ENCODE results near the gene AMN. TPM values are rescaled to one million over a fixed set of nuclear protein-coding genes. Genes with fewer than 3 reads are reported as not detected.

Gene AMN
- polyA plus RNA-seq, 1 donor from 2014 or later, result 0.15 TPM

DNA sequence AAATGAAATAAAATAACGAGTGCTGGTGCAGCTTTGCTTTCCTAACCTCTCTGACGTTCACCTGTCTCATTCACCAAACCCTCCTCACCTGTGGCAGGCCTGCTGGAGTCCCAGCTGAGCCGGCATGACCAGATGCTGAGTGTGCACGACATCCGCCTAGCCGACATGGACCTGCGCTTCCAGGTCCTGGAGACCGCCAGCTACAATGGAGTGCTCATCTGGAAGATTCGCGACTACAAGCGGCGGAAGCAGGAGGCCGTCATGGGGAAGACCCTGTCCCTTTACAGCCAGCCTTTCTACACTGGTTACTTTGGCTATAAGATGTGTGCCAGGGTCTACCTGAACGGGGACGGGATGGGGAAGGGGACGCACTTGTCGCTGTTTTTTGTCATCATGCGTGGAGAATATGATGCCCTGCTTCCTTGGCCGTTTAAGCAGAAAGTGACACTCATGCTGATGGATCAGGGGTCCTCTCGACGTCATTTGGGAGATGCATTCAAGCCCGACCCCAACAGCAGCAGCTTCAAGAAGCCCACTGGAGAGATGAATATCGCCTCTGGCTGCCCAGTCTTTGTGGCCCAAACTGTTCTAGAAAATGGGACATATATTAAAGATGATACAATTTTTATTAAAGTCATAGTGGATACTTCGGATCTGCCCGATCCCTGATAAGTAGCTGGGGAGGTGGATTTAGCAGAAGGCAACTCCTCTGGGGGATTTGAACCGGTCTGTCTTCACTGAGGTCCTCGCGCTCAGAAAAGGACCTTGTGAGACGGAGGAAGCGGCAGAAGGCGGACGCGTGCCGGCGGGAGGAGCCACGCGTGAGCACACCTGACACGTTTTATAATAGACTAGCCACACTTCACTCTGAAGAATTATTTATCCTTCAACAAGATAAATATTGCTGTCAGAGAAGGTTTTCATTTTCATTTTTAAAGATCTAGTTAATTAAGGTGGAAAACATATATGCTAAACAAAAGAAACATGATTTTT lies 17.1 kb upstream of the AMN start:
- Histone ChIP-seq H2AFZ (ENCODE audit: low read depth, low read length) (no peak overlapping the region), H3F3A (ENCODE audit: insufficient read depth, low read length, poor library complexity, severe bottlenecking) (no peaks in the 10 kb centered on the region), H4K20me1 (ENCODE audit: insufficient read depth) (no peaks in the 10 kb centered on the region), H3K36me3 (ENCODE audit: insufficient read depth, low read length) (peaks cover 7% of the 10 kb centered on the region), H3K27me3 (ENCODE audit: insufficient read depth, low read depth, low read length) (no peaks in the 10 kb centered on the region), H3K9me3 (ENCODE audit: low read length) (no peaks in the 10 kb centered on the region), H3K79me2 (replicated peaks; ENCODE audit: insufficient read depth, low read length) (no peaks in the 10 kb centered on the region), H3K9me2 (ENCODE audit: insufficient read depth, low read length) (no peaks in the 10 kb centered on the region), H3K4me2 (ENCODE audit: low read length) (no peak overlapping the region), H3K27ac (ENCODE audit: low read length) (no peak overlapping the region), H3K9ac (ENCODE audit: low read length) (no peak overlapping the region), H3K4me3 (ENCODE audit: low read length) (no peak overlapping the region)
- TF ChIP-seq RAD21 (conservative IDR thresholded peaks at IDR 0.05), result no peak
- no peak for TF ChIP-seq POLR2AphosphoS5 (IDR thresholded peaks at IDR 0.05)
- TF ChIP-seq SMC3 (conservative IDR thresholded peaks at IDR 0.05; ENCODE audit: poor library complexity), result no peak
- TF ChIP-seq TAF1 (IDR thresholded peaks at IDR 0.05; ENCODE audit: low read depth), result no peak
- TF ChIP-seq, protein P1, sequence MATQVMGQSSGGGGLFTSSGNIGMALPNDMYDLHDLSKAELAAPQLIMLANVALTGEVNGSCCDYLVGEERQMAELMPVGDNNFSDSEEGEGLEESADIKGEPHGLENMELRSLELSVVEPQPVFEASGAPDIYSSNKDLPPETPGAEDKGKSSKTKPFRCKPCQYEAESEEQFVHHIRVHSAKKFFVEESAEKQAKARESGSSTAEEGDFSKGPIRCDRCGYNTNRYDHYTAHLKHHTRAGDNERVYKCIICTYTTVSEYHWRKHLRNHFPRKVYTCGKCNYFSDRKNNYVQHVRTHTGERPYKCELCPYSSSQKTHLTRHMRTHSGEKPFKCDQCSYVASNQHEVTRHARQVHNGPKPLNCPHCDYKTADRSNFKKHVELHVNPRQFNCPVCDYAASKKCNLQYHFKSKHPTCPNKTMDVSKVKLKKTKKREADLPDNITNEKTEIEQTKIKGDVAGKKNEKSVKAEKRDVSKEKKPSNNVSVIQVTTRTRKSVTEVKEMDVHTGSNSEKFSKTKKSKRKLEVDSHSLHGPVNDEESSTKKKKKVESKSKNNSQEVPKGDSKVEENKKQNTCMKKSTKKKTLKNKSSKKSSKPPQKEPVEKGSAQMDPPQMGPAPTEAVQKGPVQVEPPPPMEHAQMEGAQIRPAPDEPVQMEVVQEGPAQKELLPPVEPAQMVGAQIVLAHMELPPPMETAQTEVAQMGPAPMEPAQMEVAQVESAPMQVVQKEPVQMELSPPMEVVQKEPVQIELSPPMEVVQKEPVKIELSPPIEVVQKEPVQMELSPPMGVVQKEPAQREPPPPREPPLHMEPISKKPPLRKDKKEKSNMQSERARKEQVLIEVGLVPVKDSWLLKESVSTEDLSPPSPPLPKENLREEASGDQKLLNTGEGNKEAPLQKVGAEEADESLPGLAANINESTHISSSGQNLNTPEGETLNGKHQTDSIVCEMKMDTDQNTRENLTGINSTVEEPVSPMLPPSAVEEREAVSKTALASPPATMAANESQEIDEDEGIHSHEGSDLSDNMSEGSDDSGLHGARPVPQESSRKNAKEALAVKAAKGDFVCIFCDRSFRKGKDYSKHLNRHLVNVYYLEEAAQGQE (IDR thresholded peaks at IDR 0.05; ENCODE audit: borderline replicate concordance), result no peak
- TF ChIP-seq EP300 (conservative IDR thresholded peaks at IDR 0.05; ENCODE audit: poor library complexity, severe bottlenecking), result no peak
- TF ChIP-seq, protein P2, sequence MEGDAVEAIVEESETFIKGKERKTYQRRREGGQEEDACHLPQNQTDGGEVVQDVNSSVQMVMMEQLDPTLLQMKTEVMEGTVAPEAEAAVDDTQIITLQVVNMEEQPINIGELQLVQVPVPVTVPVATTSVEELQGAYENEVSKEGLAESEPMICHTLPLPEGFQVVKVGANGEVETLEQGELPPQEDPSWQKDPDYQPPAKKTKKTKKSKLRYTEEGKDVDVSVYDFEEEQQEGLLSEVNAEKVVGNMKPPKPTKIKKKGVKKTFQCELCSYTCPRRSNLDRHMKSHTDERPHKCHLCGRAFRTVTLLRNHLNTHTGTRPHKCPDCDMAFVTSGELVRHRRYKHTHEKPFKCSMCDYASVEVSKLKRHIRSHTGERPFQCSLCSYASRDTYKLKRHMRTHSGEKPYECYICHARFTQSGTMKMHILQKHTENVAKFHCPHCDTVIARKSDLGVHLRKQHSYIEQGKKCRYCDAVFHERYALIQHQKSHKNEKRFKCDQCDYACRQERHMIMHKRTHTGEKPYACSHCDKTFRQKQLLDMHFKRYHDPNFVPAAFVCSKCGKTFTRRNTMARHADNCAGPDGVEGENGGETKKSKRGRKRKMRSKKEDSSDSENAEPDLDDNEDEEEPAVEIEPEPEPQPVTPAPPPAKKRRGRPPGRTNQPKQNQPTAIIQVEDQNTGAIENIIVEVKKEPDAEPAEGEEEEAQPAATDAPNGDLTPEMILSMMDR (IDR thresholded peaks at IDR 0.05; ENCODE audit: poor library complexity, severe bottlenecking), result no peak
- TF ChIP-seq EZH2 (IDR thresholded peaks at IDR 0.05; ENCODE audit: borderline replicate concordance, insufficient read depth, low read length, poor library complexity, severe bottlenecking), result no peak
- TF ChIP-seq MXI1 (conservative IDR thresholded peaks at IDR 0.05; ENCODE audit: poor library complexity, severe bottlenecking), result no peak

DNA sequence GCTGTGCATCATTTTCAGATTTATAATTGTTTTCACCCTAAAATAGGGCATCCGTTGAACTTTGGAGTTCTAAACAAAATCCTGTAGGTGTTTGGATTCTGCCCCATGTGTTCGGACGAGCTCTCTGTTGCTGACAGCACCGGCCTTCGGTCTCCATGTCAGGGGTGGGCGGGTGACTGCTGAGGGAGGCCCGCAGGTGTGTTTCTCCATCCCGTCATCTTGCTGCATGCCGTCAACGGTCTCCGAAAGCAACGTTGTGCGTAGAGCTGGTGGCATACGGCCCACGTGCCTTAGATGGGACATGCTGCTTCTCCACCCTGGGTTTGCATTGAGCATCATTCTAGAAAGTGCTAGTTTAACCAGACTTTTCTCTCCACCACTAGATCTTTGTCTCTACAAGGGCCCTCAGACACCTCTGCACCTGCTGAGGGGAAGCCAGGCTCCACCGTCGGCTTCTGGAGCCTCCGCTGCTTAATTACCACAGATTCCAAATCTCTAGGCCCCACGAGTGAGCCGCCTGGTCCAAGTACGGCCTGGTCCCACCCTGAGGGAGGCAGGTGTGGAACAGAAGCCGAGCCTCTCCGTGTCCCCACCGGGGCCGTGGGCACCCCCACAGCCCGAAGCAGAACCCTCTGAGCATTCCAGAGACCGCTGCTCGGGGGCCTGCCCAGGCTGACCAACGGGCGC lies 15.7 kb upstream of the AMN start:
- no peaks in the 10 kb centered on the region for H3K79me2 ChIP-seq (replicated peaks; ENCODE audit: insufficient read depth, low read length)
- H3K27me3 ChIP-seq (ENCODE audit: insufficient read depth, low read depth, low read length), result no peaks in the 10 kb centered on the region
- H3K9ac ChIP-seq (ENCODE audit: low read length), result no peak overlapping the region
- no peak overlapping the region for H3K4me3 ChIP-seq (ENCODE audit: low read length)
- H3F3A ChIP-seq (ENCODE audit: insufficient read depth, low read length, poor library complexity, severe bottlenecking), result no peaks in the 10 kb centered on the region
- H3K9me3 ChIP-seq (ENCODE audit: low read length), result no peaks in the 10 kb centered on the region
- no peak overlapping the region for H3K27ac ChIP-seq (ENCODE audit: low read length)
- no peak overlapping the region for H3K4me2 ChIP-seq (ENCODE audit: low read length)
- no peaks in the 10 kb centered on the region for H3K9me2 ChIP-seq (ENCODE audit: insufficient read depth, low read length)
- H4K20me1 ChIP-seq (ENCODE audit: insufficient read depth), result no peaks in the 10 kb centered on the region
- TF ChIP-seq RAD21 (conservative IDR thresholded peaks at IDR 0.05) (no peak), MXI1 (conservative IDR thresholded peaks at IDR 0.05; ENCODE audit: poor library complexity, severe bottlenecking) (no peak), TAF1 (IDR thresholded peaks at IDR 0.05; ENCODE audit: low read depth) (no peak), SMC3 (conservative IDR thresholded peaks at IDR 0.05; ENCODE audit: poor library complexity) (no peak), EP300 (conservative IDR thresholded peaks at IDR 0.05; ENCODE audit: poor library complexity, severe bottlenecking) (no peak), POLR2AphosphoS5 (IDR thresholded peaks at IDR 0.05) (no peak)
- TF ChIP-seq, protein P1 (IDR thresholded peaks at IDR 0.05; ENCODE audit: borderline replicate concordance), result no peak
- H2AFZ ChIP-seq (ENCODE audit: low read depth, low read length), result no peak overlapping the region
- H3K36me3 ChIP-seq (ENCODE audit: insufficient read depth, low read length), result peaks cover 7% of the 10 kb centered on the region
